Activated CD8-positive, alpha-beta memory T cell treated with anti-CD3 and anti-CD28 coated beads for 1 hour (primary cell): Measurements from ENCODE around the gene TMEM198.

Experiments used
- DNase-seq, 2 donors: peaks; one replicate each; pipeline ENCODE4 v3.0.0-alpha.2; 2020; ENCODE audit warnings: low read depth in 1 of 2; ENCODE audit errors: extremely low read depth in 1 of 2

The TMEM198 gene

DNA sequence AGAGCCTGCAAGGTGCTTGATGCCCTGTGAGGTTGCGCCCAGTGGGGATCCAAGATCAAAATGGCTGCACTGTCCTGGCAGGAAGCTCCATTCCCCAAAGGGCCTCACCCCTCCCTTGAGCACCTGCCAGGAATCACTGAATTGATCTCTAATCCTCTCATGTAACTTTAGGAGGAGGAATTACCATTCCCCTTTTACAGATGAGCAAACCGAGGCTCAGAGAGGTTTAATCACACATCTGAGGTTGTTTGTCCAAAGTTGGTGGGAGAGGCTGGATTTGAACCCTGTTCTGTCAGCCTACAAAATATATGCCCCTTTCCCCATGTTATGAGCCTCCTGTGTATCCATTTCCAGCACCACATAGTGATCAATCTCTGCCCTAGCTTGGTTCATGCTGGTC is 19.0 kb upstream of the TMEM198 start:
- no peak for DNase-seq

DNA sequence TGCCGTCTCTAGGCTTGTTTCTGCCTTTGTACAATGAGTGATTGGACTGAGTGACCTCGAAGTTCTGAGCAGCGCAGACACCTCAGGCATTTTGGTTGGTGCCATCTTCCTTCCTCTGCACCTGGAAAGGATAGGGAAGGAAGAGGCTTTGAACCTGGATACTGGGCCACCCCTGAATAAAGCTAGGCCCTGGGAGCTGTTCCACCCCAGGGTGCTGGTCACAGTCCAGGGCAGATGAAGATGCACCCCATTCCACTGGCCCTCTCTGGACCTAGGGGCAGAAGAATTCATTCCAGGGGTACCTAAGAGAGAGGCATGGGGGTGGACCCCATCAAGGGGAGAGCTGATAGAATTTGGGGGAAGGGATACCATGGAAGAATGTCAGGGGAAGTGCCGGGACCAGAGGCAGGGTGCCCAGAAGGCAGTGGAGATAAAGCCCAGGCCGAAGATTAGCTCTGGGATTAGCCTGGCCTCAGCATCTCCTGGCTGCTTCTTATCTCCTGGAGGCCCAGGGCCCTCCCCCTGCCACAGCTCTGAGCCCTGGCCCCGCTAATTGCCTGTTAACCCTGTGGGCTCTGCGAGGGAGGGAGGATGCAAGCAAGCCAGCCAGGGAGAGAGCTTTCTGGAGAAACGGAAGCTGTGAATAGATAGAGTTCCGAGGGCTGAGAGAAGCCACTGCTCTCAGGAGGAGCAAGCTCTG is 18.1 kb upstream of the TMEM198 start:
- no peak for DNase-seq

DNA sequence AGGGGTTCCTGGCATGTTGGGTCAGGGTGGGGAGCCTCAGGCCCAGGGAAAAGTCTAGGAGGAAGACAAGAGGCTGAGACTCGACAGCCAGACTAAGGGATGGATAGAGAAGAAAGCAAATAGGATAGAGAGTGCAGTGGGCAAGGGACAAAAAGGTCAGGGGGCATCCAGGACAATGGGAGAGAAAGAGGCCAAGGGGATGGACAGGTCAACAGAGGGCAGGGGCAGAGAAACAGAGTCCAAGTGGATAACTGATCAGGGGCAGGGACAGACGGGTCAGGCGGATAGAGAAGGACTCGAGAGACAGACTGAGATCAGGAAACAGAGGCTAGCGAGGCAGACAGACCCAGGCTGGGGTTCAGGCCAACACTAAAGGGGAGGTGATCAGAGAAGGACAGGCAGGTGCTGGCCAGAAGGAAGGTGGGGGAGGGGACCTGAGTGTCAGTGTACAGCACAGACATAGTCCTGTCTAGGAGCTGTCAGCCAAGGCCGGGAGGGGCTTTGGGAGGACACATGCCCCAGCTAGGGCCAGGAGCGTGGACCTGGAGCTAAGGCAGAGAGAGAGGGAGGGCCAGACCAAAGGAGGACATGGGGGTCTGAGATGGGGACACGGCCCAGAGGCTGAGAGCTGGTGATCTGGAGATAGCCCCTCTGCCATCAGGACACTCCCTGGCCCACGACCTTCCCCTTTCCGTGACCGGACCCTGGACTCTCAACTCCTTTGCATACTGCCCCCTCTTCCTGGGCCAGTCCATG is 17.3 kb upstream of the TMEM198 start:
- DNase-seq = no peak

DNA sequence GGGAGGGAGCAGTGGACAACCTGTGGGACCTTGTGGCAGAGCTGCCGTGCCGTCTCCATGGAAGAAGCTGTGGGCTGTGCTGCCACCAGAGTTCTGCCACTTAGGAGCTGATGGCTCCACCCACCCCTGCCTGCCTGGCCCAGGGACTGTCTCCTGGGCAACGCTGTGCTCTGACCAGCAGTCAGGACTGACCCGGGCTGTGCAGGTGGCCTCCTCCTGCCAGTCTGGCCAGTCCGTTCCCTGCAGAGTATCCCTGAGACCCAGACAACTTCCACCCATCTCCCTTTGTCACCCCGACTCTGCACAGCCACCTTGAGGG is 16.8 kb upstream of the TMEM198 start:
- no peak for DNase-seq

DNA sequence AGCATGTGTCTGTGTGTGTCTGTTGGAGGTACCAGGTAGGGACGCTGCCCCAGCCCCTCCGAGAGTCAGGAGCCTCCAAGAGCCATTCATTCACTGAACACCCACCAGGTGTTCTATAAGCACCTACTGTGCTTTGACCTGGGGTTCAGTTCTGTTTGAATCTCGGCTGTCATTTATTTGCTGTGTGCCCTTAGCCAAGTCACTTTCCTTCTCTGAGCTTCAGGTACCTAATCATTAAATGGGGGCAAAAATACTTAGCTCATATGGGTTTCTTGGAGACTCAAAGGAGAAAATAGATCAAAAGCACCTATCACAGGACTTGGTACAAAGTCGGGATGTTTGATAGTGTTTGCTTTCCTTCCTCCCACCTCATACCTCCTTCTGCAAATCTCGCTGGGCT is 16.4 kb upstream of the TMEM198 start:
- DNase-seq = no peak

DNA sequence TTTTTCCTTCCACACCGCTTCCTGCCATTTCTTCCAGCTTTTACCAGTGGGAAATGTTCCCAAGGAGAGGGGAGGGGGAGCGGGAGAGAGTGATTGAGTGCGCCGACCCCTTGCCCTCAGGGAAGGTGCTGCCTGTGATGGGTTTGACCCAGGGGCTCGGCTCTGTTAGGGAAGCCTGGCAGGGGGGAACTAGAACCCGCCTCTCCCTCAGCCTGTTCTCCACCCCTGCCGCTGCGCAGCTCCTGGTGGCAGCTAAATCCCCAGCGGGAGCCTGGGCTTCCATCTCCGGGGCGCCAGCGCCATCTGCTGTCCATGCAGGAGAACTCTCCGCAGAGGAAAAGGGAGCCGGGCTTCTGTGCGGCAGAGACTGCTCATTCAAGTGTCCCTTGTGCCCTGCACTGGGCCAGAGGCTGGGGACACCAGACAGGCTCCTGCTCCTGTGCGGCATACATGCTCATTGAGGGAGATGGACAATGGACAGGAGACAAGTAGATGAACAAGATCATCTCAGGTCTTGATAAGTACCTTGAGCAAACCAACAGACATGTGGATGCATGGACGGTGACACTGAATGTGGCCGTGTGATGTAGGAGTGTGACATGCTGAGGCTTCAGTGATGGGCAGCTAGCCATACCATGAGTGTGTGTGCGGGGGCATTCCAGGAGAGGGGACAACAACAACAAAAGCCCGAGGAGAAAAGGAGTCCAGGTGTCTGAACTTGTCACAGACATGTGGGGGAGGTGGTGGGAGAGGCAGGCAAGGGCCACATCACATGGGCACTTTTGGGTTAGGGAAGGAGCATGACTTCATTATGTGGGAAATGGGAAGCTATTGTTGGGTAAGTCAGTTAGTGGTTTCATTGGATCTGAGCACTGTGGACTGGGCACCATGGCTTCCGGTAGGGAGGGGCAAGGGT is 13.5 kb upstream of the TMEM198 start:
- peak; percentile 62 to 84 for DNase-seq

DNA sequence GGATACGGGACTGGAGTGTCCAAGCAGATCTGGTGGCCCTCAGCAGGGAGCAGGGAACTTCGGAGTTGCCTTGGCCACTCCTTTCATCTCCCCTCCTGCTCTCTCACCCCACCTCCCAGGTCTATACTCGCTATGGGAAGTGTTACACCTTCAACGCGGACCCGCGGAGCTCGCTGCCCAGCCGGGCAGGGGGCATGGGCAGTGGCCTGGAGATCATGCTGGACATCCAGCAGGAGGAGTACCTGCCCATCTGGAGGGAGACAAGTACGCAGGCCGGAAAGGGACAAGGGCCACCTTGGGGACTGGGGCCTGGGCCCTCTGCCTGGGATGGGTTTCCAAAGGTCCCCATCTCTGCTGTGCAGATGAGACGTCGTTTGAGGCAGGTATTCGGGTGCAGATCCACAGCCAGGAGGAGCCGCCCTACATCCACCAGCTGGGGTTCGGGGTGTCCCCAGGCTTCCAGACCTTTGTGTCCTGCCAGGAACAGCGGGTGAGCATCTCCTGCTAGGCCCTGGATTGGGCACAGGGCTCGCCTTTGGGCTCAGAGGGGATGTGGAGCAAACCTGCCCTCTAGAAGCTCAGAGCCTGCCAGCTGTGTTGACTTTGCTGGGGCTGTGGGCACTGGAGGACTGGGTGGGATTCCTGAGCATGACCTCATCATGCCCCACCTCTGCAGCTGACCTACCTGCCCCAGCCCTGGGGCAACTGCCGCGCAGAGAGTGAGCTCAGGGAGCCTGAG is 12.0 kb upstream of the TMEM198 start:
- no peak for DNase-seq

DNA sequence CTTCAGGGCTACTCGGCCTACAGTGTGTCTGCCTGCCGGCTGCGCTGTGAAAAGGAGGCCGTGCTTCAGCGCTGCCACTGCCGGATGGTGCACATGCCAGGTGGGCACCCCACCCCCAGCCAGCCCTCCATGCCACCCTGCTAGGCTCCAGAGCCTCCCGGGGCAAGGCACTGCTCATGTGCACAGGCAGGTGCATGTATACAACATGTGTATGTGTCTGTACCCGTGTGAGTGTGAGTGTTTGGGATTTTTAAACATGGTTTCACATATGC is 11.5 kb upstream of the TMEM198 start:
- DNase-seq = no peak

DNA sequence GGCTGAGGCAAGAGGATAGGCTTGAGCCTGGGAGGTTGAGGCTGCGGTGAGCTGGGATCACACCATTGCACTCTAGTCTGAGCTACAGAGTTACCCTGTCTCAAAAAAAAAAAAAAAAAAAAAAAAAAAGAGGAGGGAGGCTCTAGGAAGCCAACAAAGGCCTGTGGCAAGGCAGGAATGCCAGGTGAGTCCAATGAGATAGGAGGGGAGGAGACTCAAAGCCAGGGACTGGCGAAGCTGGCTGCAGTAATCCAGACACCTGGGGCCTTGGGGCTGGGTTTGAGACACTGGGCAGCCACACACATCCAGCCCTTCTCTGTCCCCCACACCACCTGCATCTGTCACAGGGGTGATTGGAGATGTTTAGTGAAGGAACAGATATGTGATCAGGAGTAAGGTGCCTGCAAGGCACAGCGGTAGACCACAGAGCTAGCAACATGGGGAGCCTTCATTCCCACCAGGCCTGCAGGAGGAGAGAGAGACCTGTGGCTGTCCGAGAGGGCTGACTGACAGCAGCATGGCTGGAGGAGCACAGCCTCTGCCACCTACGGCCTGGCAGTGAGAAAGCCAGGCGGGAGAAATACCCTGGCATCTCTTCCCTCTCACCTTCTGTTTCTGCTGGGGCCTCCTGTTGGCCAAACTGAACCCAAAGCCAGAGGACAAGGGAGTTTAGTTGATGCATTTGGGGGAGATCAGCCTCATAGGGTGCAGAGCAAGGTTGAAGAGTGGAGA is 9.7 kb upstream of the TMEM198 start:
- DNase-seq = no peak

DNA sequence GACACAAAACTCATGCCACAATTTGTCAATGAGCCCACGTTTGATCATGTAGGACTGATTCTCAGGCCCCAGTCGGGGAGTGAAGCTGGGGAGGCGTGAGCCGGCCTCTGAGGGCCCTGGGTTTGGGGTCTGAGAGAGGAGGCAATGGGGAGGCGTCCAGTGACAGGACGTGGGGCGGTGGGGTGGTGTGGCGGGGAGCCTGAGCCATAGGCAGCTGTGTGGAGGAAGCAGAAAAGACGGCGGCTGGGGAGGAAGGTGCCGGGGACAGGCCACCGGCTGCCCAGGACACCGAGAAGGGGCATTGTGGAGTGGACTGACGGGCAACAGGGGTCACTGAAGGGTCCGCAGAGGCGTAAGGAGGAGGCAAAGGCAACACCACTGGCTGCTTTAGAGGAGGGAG is 7.4 kb upstream of the TMEM198 start:
- DNase-seq = no peak

DNA sequence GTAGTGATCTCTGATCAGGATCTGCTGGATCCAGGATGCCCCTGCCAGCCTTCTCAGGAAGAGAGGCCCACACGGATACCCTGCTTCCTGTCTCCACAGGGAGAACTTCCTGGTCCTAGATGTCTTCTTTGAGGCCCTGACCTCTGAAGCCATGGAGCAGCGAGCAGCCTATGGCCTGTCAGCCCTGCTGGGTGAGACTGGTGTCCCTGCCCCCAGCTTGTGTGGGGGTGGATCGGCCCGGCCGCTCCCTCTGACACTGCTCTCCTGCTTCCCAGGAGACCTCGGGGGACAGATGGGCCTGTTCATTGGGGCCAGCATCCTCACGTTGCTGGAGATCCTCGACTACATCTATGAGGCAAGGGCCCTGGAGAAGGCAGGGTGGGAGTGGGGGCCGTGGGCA is 6.9 kb upstream of the TMEM198 start:
- DNase-seq = no peak

DNA sequence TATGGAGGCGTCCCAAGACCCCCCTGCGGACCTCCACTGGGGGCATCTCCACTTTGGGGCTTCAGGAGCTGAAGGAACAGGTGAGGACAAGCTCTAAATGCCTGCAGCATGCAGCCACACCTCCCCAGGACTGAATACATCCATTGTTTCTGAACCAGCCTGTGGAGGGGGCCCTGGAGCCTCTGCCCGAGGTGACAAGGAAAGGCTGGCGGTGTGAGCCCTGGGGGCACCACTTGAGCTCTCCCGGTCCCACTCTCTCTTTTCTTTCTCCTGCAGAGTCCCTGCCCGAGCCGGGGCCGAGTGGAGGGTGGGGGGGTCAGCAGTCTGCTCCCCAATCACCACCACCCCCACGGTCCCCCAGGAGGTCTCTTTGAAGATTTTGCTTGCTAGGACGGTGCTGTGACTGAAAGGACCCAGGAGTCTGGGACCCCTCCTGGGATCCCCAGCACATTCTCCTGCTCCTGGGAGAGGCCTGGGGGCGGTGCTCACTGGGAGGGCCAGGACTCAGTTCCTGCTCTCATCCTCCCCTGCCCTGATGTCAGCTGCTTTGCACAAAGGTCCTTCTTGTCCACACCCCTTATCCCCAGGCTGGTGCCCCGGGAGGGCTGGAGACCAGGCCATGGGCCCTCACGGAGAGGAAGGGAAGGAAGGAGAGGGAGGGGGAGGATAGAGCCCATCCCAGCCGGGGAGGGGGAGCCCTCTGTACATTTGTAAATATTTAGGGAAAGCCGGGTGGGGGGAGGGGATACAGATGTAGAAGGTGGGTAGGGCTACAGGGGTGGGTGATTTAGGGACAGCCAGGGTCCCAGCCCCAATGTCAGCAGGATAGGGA is 6.0 kb upstream of the TMEM198 start:
- no peak for DNase-seq

DNA sequence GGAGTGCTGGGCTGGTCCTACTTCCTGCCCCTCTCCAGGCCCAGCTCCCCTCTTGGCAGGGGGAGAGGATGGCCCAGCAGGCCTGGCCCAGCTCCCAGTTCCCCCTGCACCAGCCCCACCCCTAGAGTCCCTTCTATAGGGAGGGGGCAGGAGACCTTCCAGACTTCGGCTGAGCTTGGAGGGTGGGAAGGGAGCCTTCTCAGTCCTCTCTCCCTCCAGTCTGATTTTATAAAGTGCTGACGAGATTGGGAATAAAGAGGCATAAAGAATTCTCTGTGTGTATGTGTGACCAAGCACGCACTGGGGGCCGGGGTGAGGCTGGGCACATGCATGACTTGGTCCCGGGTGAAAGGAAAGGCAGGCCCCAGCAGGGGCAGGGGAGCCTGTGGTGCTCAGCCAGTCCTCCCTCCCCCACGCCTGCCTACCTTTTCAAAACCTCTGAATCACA is 5.3 kb upstream of the TMEM198 start:
- no peak for DNase-seq

DNA sequence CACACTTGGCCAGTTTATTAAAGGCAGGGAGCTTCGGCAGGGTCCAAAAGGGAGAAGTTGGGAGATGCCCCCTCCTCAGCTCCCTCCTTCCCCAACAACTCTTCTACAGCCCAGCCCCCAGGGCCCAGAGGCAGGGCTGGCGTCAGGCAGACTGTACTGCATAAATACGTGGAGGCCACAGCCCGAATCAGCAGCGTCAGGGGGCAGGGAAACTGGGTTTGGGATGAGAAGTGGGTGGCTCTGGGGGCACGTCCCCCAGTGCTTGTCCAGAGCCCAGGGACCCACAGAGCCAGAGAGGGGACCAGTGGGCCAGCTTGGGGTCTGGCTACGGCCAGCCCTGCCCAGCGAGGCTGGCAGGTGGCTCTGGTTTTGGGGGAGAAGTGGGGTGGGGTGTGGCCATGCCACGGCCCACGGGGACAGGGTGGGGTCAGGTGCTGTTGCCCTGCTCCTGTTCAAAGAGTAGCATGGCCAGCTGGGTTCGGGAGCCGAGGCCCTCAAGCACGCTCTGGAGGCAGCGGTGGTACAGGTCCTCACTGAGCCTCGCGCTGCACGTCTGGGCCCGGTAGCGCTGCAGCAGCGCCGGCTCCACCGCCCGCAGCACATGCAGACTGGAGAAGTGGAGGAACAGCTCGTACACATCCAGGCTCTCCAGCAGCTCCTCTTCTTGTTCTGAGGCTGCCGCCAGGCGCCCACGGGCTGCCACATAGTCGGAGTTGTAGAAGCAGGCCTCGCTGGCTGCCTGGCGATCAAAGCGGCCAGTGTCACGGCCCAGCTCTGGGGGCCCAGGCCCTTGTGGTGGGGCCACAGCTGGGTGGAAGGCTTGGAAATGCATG is 4.7 kb upstream of the TMEM198 start:
- DNase-seq = no peak

DNA sequence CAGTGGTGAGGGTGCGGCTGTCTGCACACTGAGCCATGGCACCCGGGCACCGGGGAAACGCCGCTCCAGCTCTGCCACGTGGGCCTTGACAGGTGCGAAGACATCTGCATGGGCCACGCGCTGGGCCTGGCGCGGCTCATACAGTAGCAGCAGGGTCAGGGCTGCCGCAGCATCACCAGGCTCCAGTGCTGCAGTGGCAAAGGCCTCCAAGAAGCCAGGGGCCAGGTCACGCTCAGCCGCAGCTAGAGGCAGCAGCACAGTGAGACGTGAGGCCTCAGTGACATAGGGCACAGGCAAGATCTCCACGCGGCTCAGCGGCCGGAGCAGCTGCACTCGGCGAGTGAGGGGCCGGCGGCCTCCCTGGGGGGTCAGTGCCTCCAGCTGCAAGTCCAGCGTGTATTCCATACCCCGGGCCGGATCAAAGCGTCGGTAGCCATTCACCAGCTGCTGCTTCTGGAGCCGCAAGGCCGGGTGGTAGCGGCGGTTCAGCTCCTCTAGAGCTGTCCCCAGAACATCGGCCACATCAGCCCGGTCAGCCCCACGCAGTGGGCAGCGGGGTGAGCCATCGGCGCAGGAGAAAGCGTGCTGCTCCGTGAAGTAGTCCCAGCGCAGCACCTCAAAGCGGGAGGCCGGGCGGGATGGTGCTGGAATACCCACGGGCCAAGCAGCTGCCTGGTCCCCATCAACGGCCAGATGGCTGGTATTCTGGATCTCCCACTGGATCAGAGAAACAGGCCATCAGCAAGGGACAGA is 3.7 kb upstream of the TMEM198 start:
- DNase-seq = no peak

DNA sequence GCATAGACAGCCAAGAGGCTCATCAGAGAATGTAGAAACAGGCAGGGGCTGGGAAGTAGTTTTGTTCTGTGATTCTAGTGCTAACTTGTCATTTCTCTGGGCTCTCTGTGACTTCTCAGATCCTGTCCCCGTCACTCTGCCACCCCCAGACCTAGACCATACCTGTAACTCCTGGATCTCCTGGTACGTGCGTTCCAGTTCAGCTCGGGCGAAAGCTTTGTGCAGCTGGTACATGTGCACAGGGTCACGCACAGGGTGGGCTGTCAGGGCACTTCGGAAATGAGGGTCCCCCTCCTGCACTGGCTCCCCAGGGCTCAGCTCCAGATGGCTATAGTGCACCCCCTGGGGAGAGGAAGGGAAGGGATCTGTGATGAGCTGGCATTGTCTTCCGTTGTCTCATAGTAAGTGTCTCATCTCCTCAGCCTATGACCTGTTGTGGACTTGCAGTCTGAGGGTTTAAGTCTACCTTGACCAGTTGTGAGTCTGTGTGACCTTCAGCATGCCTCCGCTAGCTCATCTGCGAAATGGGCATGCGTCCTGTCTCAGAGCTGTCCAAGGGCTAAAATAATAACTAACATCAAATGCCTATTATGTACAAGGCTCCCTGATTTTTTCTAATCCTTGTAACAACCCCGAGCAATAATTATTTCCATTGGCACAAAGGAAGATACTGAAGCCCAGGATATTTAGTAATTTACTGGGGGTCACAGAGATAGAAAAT is 2.9 kb upstream of the TMEM198 start:
- no peak for DNase-seq

DNA sequence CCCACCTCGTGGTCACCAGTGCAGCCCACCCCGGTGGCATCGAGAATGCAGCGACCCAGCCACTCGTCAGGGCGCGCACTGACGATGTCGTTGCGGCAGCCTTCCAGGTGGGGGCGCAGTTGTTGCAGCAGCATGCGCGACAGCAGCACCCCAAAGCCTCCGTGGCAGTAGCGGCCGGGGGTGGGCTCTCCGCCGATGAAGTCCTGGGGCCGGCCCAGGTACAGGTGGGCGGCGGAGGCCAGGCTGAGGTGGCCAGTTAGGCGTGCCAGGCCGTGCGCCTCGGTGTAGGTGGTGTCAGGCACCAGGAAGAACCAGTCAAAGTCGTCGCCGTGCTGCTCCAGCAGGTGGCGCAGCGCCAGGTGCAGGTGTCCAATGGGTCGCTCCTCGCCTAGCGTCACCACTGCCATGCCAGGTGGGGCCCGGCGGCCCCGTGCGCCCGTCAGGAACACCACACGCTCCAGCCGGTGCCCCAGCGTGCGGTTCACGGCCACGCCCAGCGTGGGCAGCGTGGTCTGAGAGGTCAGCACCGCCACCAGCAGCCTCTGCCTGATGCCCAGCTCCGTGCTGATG is 2.1 kb upstream of the TMEM198 start:
- peak; percentile 60 to 73 for DNase-seq
